ENCODE measurements around the gene AOC3. TPM values are rescaled to one million over a fixed set of nuclear protein-coding genes. Genes with fewer than 3 reads are reported as not detected.

AOC3 gene, protein sequence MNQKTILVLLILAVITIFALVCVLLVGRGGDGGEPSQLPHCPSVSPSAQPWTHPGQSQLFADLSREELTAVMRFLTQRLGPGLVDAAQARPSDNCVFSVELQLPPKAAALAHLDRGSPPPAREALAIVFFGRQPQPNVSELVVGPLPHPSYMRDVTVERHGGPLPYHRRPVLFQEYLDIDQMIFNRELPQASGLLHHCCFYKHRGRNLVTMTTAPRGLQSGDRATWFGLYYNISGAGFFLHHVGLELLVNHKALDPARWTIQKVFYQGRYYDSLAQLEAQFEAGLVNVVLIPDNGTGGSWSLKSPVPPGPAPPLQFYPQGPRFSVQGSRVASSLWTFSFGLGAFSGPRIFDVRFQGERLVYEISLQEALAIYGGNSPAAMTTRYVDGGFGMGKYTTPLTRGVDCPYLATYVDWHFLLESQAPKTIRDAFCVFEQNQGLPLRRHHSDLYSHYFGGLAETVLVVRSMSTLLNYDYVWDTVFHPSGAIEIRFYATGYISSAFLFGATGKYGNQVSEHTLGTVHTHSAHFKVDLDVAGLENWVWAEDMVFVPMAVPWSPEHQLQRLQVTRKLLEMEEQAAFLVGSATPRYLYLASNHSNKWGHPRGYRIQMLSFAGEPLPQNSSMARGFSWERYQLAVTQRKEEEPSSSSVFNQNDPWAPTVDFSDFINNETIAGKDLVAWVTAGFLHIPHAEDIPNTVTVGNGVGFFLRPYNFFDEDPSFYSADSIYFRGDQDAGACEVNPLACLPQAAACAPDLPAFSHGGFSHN
- total RNA-seq, result 100 to 1,000 TPM in 2 of 9 donors, 10 to 100 TPM in 7; 21.6 to 133 (median 83.7) TPM
- 10 to 100 TPM; 32.4 to 63.9 (median 59.7) TPM for polyA plus RNA-seq
- long read RNA-seq, donor 1, full-length matches to known transcripts, result 46 of 63 reads
- long read RNA-seq, donor 1, partial matches to known transcripts, result 17 of 63 reads
- long read RNA-seq, donor 1, other reads (novel, unspliced or antisense), result 0 of 63 reads
- long read RNA-seq, donor 2, full-length matches to known transcripts, result 39 of 61 reads
- long read RNA-seq, donor 2, partial matches to known transcripts, result 22 of 61 reads
- long read RNA-seq, donor 2, other reads (novel, unspliced or antisense), result 0 of 61 reads
- long read RNA-seq, donor 3, full-length matches to known transcripts, result 24 of 24 reads
- long read RNA-seq, donor 3, partial matches to known transcripts, result 0 of 24 reads
- long read RNA-seq, donor 3, other reads (novel, unspliced or antisense), result 0 of 24 reads
- long read RNA-seq, donor 4, full-length matches to known transcripts, result 7 of 21 reads
- long read RNA-seq, donor 4, partial matches to known transcripts, result 1 of 21 reads
- long read RNA-seq, donor 4, other reads (novel, unspliced or antisense), result 13 of 21 reads
- long read RNA-seq, donor 5, full-length matches to known transcripts, result 176 of 215 reads
- long read RNA-seq, donor 5, partial matches to known transcripts, result 5 of 215 reads
- long read RNA-seq, donor 5, other reads (novel, unspliced or antisense), result 34 of 215 reads
- long read RNA-seq, donor 6, full-length matches to known transcripts, result 9 of 21 reads
- long read RNA-seq, donor 6, partial matches to known transcripts, result 3 of 21 reads
- long read RNA-seq, donor 6, other reads (novel, unspliced or antisense), result 9 of 21 reads
- long read RNA-seq, donor 7, full-length matches to known transcripts, result 2 of 2 reads
- long read RNA-seq, donor 7, partial matches to known transcripts, result 0 of 2 reads
- long read RNA-seq, donor 7, other reads (novel, unspliced or antisense), result 0 of 2 reads
- long read RNA-seq, donor 8, full-length matches to known transcripts, result 25 of 30 reads
- long read RNA-seq, donor 8, partial matches to known transcripts, result 5 of 30 reads
- long read RNA-seq, donor 8, other reads (novel, unspliced or antisense), result 0 of 30 reads
- long read RNA-seq, donor 9, full-length matches to known transcripts, result 12 of 12 reads
- long read RNA-seq, donor 9, partial matches to known transcripts, result 0 of 12 reads
- long read RNA-seq, donor 9, other reads (novel, unspliced or antisense), result 0 of 12 reads
- long read RNA-seq, donor 10, full-length matches to known transcripts, result 3 of 3 reads
- long read RNA-seq, donor 10, partial matches to known transcripts, result 0 of 3 reads
- long read RNA-seq, donor 10, other reads (novel, unspliced or antisense), result 0 of 3 reads

DNA sequence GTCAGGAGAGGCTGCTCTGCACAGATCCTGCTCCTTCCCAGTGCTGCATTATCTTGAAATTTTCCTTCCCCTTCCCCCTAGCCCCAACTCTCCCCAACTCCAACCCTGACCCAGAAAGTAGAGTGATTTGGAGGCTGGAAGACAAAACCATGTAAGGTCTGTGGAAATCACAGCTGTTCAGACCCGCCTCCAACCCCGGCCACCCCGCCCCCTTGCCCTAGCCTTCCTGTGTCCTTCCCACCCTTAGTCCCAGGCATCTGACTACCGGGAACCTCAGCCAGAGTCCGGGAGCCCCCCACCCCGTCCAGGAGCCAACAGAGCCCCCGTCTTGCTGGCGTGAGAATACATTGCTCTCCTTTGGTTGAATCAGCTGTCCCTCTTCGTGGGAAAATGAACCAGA is at the start of gene AOC3:
Gene AOC3, plus strand, starts transcription at position 246 of the 400 bp plus-strand sequence. Its CDS starts 145 bp downstream, at position 391.
- peak; percentile 44 to 78 (median 71) for DNase-seq
- intact Hi-C loops (cut with DNase I), result no loop called here
- TF ChIP-seq POLR2A (IDR thresholded peaks at IDR 0.05), result no peak
- TF ChIP-seq, protein P1, sequence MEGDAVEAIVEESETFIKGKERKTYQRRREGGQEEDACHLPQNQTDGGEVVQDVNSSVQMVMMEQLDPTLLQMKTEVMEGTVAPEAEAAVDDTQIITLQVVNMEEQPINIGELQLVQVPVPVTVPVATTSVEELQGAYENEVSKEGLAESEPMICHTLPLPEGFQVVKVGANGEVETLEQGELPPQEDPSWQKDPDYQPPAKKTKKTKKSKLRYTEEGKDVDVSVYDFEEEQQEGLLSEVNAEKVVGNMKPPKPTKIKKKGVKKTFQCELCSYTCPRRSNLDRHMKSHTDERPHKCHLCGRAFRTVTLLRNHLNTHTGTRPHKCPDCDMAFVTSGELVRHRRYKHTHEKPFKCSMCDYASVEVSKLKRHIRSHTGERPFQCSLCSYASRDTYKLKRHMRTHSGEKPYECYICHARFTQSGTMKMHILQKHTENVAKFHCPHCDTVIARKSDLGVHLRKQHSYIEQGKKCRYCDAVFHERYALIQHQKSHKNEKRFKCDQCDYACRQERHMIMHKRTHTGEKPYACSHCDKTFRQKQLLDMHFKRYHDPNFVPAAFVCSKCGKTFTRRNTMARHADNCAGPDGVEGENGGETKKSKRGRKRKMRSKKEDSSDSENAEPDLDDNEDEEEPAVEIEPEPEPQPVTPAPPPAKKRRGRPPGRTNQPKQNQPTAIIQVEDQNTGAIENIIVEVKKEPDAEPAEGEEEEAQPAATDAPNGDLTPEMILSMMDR (IDR thresholded peaks at IDR 0.05), result no peak
- Histone ChIP-seq H3K4me1 (replicated peaks in 1 of 2) (peaks cover 14 to 50% of the 10 kb centered on the region in 2 donors), H3K27ac (peak within 1 kb of the TSS in 3 of 5 donors; percentile 38 to 75 (median 52)), H3K4me3 (peak within 1 kb of the TSS in 2 of 4 donors; percentile 7 to 56), H3K9me3 (replicated peaks in 1 of 3) (no peaks in the 10 kb centered on the region), H3K36me3 (replicated peaks in 1 of 2) (no peaks in the 10 kb centered on the region), H3K27me3 (no peaks in the 10 kb centered on the region)
- WGBS, 4 donors, result 21 to 27% (median 23%) methylated on average over 8 to 9 of the region's 9 CpGs

DNA sequence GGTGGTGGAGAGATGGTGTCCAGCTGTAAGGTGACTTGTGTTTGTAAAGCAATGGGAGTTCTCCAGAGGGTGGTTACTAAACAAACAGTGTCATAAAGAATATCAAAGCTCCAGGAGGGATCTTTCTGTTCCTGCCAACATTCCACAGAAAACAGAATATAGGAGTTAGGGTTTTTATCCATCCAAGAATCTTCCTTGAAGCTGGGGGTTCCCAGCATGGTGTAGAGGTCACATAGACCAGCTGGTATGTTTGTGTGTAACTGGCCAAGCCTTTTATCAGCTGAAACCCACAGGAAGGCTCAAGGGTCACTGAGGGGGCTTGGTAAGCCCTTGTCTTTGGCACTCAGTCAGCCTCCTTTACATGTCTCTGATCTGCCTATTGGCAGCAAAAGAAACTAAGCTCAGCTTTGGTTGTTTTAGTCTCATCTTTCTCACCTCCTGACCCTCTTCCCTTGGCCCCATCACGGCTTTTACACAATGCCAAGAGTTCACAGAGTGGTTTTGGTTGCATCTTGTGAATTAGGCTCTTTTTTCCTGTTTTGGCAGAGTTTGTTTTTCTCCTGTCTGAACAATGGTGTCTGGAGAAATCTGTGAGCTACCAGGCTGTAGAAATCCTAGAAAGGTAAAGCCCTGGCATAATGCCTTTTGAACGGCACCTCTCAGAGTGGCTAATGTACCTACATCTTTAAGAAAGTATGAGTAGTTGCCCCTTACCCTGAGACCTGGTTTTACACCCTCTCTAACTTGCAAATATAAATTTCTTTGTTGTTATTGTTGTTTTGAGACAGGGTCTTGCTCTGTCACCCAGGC is 47.7 kb upstream of the AOC3 start:
- H3K4me3 ChIP-seq, result no peak overlapping the region
- intact Hi-C loops (cut with DNase I), result no loop called here
- H3K27ac ChIP-seq, result no peak overlapping the region
- H3K27me3 ChIP-seq, result no peaks in the 10 kb centered on the region
- TF ChIP-seq POLR2A (IDR thresholded peaks at IDR 0.05), result no peak
- TF ChIP-seq, protein P1 (IDR thresholded peaks at IDR 0.05), result no peak
- peaks cover 0 to 4% of the 10 kb centered on the region in 2 donors for H3K4me1 ChIP-seq (replicated peaks in 1 of 2)
- DNase-seq, result no peak
- no peaks in the 10 kb centered on the region for H3K36me3 ChIP-seq (replicated peaks in 1 of 2)
- 44 to 62% (median 51%) methylated on average over 2 of the region's 2 CpGs for WGBS, 4 donors
- no peaks in the 10 kb centered on the region for H3K9me3 ChIP-seq (replicated peaks in 1 of 3)

DNA sequence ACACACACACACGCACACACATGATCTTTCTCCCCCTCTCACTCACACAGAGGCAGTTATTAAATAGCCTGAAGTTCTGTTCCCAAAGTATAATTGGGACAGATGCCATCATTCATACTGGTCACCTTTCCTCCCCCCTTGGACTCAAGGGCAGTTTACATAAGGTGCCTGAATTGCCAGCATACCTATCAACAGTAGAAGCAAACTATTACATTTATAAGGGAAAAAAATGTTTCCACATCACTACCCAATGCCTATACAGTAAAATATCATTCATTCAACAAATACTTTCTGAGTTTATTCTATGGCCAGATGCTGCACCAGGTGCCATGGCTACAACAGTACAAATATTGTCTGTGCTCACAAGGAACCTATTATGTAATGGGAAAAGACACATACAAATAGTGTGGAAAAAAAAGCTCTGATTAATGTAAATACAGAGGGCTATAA is 46.1 kb upstream of the AOC3 start:
- TF ChIP-seq POLR2A (IDR thresholded peaks at IDR 0.05), result no peak
- TF ChIP-seq, protein P1 (IDR thresholded peaks at IDR 0.05), result no peak
- Histone ChIP-seq H3K9me3 (replicated peaks in 1 of 3) (no peaks in the 10 kb centered on the region), H3K27ac (no peak overlapping the region), H3K27me3 (no peaks in the 10 kb centered on the region), H3K36me3 (replicated peaks in 1 of 2) (no peaks in the 10 kb centered on the region), H3K4me3 (no peak overlapping the region), H3K4me1 (replicated peaks in 1 of 2) (no peaks in the 10 kb centered on the region)
- no peak for DNase-seq
- WGBS, 4 donors, result 84 to 96% (median 95%) methylated on average over 1 of the region's 1 CpG
- intact Hi-C loops (cut with DNase I), result no loop called here

Data from adrenal gland (tissue), 19 donors.